GM12878 (cell line): ENCODE measurements around the gene ABHD17C. TPM values are rescaled to one million over a fixed set of nuclear protein-coding genes. Genes with fewer than 3 reads are reported as not detected.

Source experiments
- FOS ChIP-seq: IDR thresholded peaks from 3 replicates; pipeline ENCODE4 v1.6.1; 2011; ENCODE audit warnings: borderline replicate concordance; ENCODE audit not compliant: insufficient read length; ENCODE audit errors: extremely low read depth
- KAT2A ChIP-seq: conservative IDR thresholded peaks from 2 replicates; pipeline ENCODE4 v1.6.1; 2011; ENCODE audit warnings: low read depth, low read length; ENCODE audit not compliant: control insufficient read depth
- SREBF2 ChIP-seq: IDR thresholded peaks from 2 replicates; pipeline ENCODE4 v1.6.1; 2012; ENCODE audit warnings: mild to moderate bottlenecking, low read length
- TCF3 ChIP-seq: IDR thresholded peaks from 2 replicates; pipeline ENCODE4 v1.6.1; 2012; ENCODE audit warnings: low read depth, mild to moderate bottlenecking, low read length, borderline replicate concordance; ENCODE audit not compliant: insufficient read depth
- polyA plus RNA-seq, 11 experiments: library from polyadenylated mRNA; depleted of rRNA in 4 of 11; unstranded in 6 of 11; stranded (reverse) in 5 of 11; fragments of >200 nt; fragmentation: Nextera tagmentation in 4 of 11; fragmentation: Illumina TruSeq in 1 of 11; extraction: Ambion mirVana in 4 of 11; extraction: Trizol in 1 of 11; gene quantifications; 1 replicate in 1 of 11; 2 replicates in 10 of 11; pipeline versions ENCODE4 v1.2.1 to v1.2.3, GENCODE V29; 2011 to 2016; ENCODE audit warnings: inconsistent platforms in 2 of 11, missing spikeins in 2 of 11, low read depth in 1 of 11
- total RNA-seq, 4 experiments: library from RNA; depleted of rRNA in 3 of 4; stranded (reverse); fragments of >200 nt in 3 of 4; fragmentation: Illumina TruSeq in 1 of 4; extraction: Trizol in 1 of 4; gene quantifications; 2 replicates each; pipeline versions ENCODE4 v1.2.1 to v1.2.3, GENCODE V29; 2013 to 2021
- TF ChIP-seq, protein P1 (sequence below), 3 experiments: IDR thresholded peaks in 2 of 3; conservative IDR thresholded peaks in 1 of 3; 2 replicates each; pipeline ENCODE4 v1.5.1; 2011; ENCODE audit warnings: low read depth in 3 of 3, low read length in 3 of 3, mild to moderate bottlenecking in 3 of 3, control low read depth in 2 of 3, moderate library complexity in 2 of 3, inconsistent platforms in 1 of 3, mixed read lengths in 1 of 3; ENCODE audit not compliant: control insufficient read depth in 2 of 3, insufficient read depth in 1 of 3; ENCODE audit errors: extremely low read depth in 1 of 3
- TF ChIP-seq, protein P2 (sequence below): fragments of 450-650 bp; IDR thresholded peaks from 2 replicates; pipeline ENCODE4 v1.6.1; 2017; ENCODE audit warnings: mild to moderate bottlenecking

Gene ABHD17C
- total and polyA plus RNA-seq, 10 of the 15 experiments (the other 5 are each of a cell fraction or from before 2014, with no cell fraction given): 0.92 to 11.4 (median 5.5) TPM

DNA sequence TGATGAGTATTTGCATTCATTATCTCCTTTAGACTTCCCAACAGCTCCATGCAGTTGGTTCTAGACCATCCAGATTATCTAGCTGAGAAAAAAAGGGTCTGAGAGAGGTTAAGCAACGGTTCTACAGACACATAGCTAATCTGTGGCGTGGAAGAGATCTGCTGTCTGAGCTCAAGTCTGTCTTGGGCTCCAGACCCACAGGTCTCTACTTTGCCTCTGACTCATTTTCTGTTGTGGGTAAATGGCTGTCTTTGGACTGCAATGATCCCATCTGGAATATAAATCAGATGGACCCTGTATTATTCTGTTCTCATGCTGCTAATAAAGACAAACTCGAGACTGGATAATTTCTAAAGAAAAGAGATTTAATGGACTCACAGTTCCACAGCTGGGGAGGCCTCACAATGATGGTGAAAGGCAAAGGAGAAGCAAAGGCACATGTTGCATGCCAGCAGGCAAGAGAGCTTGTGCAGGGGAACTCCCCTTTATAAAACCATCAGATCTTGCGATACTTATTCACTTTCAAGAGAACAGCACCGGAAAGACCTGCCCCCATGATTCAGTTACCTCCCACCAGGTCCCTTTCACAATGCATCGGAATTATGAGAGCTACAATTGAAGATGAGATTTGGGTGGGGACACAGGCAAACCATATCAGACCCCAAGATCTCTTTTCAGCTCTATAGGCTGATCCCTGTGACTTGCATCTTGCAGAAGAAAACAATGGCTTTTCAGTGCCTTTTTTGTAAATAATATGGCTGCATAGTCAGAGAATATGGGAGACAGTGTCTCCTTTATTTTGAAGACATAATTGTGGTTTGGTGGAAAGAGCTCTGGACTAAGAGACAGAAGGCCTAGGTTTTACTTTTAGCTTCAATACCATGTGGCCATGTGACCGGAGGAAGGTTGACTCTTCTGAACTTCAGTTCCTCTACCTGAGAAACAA lies 108.7 kb downstream of the ABHD17C start (continued):
- TF ChIP-seq, protein P1, sequence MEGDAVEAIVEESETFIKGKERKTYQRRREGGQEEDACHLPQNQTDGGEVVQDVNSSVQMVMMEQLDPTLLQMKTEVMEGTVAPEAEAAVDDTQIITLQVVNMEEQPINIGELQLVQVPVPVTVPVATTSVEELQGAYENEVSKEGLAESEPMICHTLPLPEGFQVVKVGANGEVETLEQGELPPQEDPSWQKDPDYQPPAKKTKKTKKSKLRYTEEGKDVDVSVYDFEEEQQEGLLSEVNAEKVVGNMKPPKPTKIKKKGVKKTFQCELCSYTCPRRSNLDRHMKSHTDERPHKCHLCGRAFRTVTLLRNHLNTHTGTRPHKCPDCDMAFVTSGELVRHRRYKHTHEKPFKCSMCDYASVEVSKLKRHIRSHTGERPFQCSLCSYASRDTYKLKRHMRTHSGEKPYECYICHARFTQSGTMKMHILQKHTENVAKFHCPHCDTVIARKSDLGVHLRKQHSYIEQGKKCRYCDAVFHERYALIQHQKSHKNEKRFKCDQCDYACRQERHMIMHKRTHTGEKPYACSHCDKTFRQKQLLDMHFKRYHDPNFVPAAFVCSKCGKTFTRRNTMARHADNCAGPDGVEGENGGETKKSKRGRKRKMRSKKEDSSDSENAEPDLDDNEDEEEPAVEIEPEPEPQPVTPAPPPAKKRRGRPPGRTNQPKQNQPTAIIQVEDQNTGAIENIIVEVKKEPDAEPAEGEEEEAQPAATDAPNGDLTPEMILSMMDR (IDR thresholded peaks at IDR 0.05 in 2 of 3, conservative IDR thresholded peaks at IDR 0.05 in 1 of 3; ENCODE audit: control insufficient read depth in 2 of 3, extremely low read depth in 1 of 3, insufficient read depth in 1 of 3, low read depth in 3 of 3, low read length in 3 of 3): no peak
- TF ChIP-seq, protein P2, sequence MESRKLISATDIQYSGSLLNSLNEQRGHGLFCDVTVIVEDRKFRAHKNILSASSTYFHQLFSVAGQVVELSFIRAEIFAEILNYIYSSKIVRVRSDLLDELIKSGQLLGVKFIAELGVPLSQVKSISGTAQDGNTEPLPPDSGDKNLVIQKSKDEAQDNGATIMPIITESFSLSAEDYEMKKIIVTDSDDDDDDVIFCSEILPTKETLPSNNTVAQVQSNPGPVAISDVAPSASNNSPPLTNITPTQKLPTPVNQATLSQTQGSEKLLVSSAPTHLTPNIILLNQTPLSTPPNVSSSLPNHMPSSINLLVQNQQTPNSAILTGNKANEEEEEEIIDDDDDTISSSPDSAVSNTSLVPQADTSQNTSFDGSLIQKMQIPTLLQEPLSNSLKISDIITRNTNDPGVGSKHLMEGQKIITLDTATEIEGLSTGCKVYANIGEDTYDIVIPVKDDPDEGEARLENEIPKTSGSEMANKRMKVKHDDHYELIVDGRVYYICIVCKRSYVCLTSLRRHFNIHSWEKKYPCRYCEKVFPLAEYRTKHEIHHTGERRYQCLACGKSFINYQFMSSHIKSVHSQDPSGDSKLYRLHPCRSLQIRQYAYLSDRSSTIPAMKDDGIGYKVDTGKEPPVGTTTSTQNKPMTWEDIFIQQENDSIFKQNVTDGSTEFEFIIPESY: no peak
- TF ChIP-seq KAT2A: no peak
- no peak for TF ChIP-seq SREBF2
- TF ChIP-seq TCF3: no peak
- TF ChIP-seq FOS: no peak
